GM12878 (cell line): Measurements from ENCODE around the gene NACA2.

ENCODE experiments used
- EED ChIP-seq: sonication (generic); IDR thresholded peaks from 2 replicates; pipeline ENCODE4 v1.6.1; 2016; ENCODE audit warnings: antibody characterized with exemption, low read depth
- EP300 ChIP-seq, 2 experiments: fragments of 150-350 bp in 1 of 2; IDR thresholded peaks; 2 replicates each; pipeline ENCODE4 v1.6.1; 2011 to 2012; ENCODE audit warnings: low read depth in 2 of 2, low read length in 2 of 2, borderline replicate concordance in 1 of 2, improper control_type of control experiment in 1 of 2, inconsistent platforms in 1 of 2; ENCODE audit not compliant: control insufficient read depth in 1 of 2
- IRF4 ChIP-seq: IDR thresholded peaks from 2 replicates; pipeline ENCODE4 v1.6.1; 2011; ENCODE audit warnings: low read depth, low read length
- POLR2A ChIP-seq: IDR thresholded peaks from 2 replicates; pipeline ENCODE4 v1.6.1; 2011; ENCODE audit warnings: low read depth, mild to moderate bottlenecking, low read length
- RCOR1 ChIP-seq: conservative IDR thresholded peaks from 2 replicates; pipeline ENCODE4 v1.6.1; 2012; ENCODE audit warnings: low read depth, low read length, improper control_type of control experiment
- SKIL ChIP-seq: fragments of 450-650 bp; IDR thresholded peaks from 2 replicates; pipeline ENCODE4 v1.6.1; 2017; ENCODE audit warnings: mild to moderate bottlenecking, low read depth, inconsistent platforms; ENCODE audit not compliant: poor library complexity, severe bottlenecking
- USF2 ChIP-seq: IDR thresholded peaks from 2 replicates; pipeline ENCODE4 v1.6.1; 2011; ENCODE audit warnings: low read depth, low read length, improper control_type of control experiment, borderline replicate concordance
- TF ChIP-seq, protein P1 (sequence below), 3 experiments: IDR thresholded peaks in 2 of 3; conservative IDR thresholded peaks in 1 of 3; 2 replicates each; pipeline ENCODE4 v1.5.1; 2011; ENCODE audit warnings: low read depth in 3 of 3, low read length in 3 of 3, mild to moderate bottlenecking in 3 of 3, control low read depth in 2 of 3, moderate library complexity in 2 of 3, inconsistent platforms in 1 of 3, mixed read lengths in 1 of 3; ENCODE audit not compliant: control insufficient read depth in 2 of 3, insufficient read depth in 1 of 3; ENCODE audit errors: extremely low read depth in 1 of 3

GRCh38 chr17:61599608-61600007, 8.6 kb upstream of the NACA2 start:
- no peak for TF ChIP-seq IRF4
- TF ChIP-seq EED = no peak
- no peak for TF ChIP-seq SKIL
- no peak for TF ChIP-seq USF2
- TF ChIP-seq EP300 (IDR thresholded peaks at IDR 0.05; ENCODE audit: borderline replicate concordance in 1 of 2, control insufficient read depth in 1 of 2, low read depth in 2 of 2, low read length in 2 of 2) = no peak
- TF ChIP-seq POLR2A = no peak
- TF ChIP-seq, protein P1, sequence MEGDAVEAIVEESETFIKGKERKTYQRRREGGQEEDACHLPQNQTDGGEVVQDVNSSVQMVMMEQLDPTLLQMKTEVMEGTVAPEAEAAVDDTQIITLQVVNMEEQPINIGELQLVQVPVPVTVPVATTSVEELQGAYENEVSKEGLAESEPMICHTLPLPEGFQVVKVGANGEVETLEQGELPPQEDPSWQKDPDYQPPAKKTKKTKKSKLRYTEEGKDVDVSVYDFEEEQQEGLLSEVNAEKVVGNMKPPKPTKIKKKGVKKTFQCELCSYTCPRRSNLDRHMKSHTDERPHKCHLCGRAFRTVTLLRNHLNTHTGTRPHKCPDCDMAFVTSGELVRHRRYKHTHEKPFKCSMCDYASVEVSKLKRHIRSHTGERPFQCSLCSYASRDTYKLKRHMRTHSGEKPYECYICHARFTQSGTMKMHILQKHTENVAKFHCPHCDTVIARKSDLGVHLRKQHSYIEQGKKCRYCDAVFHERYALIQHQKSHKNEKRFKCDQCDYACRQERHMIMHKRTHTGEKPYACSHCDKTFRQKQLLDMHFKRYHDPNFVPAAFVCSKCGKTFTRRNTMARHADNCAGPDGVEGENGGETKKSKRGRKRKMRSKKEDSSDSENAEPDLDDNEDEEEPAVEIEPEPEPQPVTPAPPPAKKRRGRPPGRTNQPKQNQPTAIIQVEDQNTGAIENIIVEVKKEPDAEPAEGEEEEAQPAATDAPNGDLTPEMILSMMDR (IDR thresholded peaks at IDR 0.05 in 2 of 3, conservative IDR thresholded peaks at IDR 0.05 in 1 of 3; ENCODE audit: control insufficient read depth in 2 of 3, extremely low read depth in 1 of 3, insufficient read depth in 1 of 3, low read depth in 3 of 3, low read length in 3 of 3) = no peak
- TF ChIP-seq RCOR1 = no peak
